GM18517 (cell line): Measurements from ENCODE around the gene RBM3.

Experiments
- ATAC-seq: cut with Tn5 transposase; IDR thresholded peaks from one replicate; pipeline ENCODE4 v1.9.1; 2021; ENCODE audit warnings: mild to moderate bottlenecking, moderate library complexity; ENCODE audit not compliant: unreplicated experiment

Gene RBM3

GRCh38 chrX:48576108-48576507 lies 1.8 kb downstream of the RBM3 start:
- no peak for ATAC-seq

- ATAC-seq: no peak
Observed at GRCh38 chrX:48578661-48579128, 4.4 kb downstream of the RBM3 start.

- ATAC-seq: no peak
Observed at GRCh38 chrX:48579259-48579658, 5.0 kb downstream of the RBM3 start.

GRCh38 chrX:48580662-48581061 lies 6.4 kb downstream of the RBM3 start:
- ATAC-seq: no peak

- ATAC-seq: no peak
Observed at GRCh38 chrX:48584698-48585097, 10.4 kb downstream of the RBM3 start.

GRCh38 chrX:48589482-48590162 lies 15.3 kb downstream of the RBM3 start:
- ATAC-seq: no peak

- no peak for ATAC-seq
Observed at GRCh38 chrX:48590203-48591103, 16.2 kb downstream of the RBM3 start.

GRCh38 chrX:48591255-48591791 lies 17.0 kb downstream of the RBM3 start:
- ATAC-seq: no peak

GRCh38 chrX:48592971-48593370 lies 18.7 kb downstream of the RBM3 start:
- ATAC-seq: no peak

- no peak for ATAC-seq
Observed at GRCh38 chrX:48595929-48596328, 21.6 kb downstream of the RBM3 start.

GRCh38 chrX:48597353-48598264 lies 23.3 kb downstream of the RBM3 start, which contains the start of gene WDR13:
WDR13 (plus strand) TSS chrX:48597492; CDS start chrX:48597997, 505 bp downstream.
- ATAC-seq: peak; percentile 74

GRCh38 chrX:48598614-48599013 lies 24.3 kb downstream of the RBM3 start:
- no peak for ATAC-seq

- ATAC-seq: no peak
Observed at GRCh38 chrX:48599341-48599740, 25.1 kb downstream of the RBM3 start.

GRCh38 chrX:48600226-48600625 lies 25.9 kb downstream of the RBM3 start:
- no peak for ATAC-seq

GRCh38 chrX:48601741-48602394 lies 27.6 kb downstream of the RBM3 start:
- ATAC-seq: no peak

GRCh38 chrX:48604701-48605100 lies 30.4 kb downstream of the RBM3 start:
- no peak for ATAC-seq

GRCh38 chrX:48606091-48606490 lies 31.8 kb downstream of the RBM3 start:
- no peak for ATAC-seq

GRCh38 chrX:48611703-48612102 lies 37.4 kb downstream of the RBM3 start:
- ATAC-seq: no peak

- no peak for ATAC-seq
Observed at GRCh38 chrX:48613502-48614160, 39.3 kb downstream of the RBM3 start.

GRCh38 chrX:48616576-48616975 lies 42.3 kb downstream of the RBM3 start:
- ATAC-seq: no peak
